Activated CD8-positive, alpha-beta T cell treated with anti-CD3 and anti-CD28 coated beads for 36 hours (primary cell): ENCODE measurements around the gene PLEKHA6. TPM values are rescaled to one million over a fixed set of nuclear protein-coding genes. Genes with fewer than 3 reads are reported as not detected.

ENCODE experiments used
- ATAC-seq: fragments of 200-7000 bp; cut with Tn5 transposase; one replicate; pipeline ENCODE4 v1.10.0; 2021; ENCODE audit warnings: mild to moderate bottlenecking, moderate library complexity
- CTCF ChIA-PET: fragments of 350-600 bp; sonication (Branson Sonifier 250); formaldehyde crosslinking; loops from one replicate; lab custom pipeline; 2021; ENCODE audit warnings: antibody characterized with exemption; lab: Charles Lee
- POLR2A ChIA-PET: fragments of 350-600 bp; sonication (Branson Sonifier 250); formaldehyde crosslinking; loops from one replicate; lab custom pipeline; 2021; ENCODE audit warnings: antibody characterized with exemption; lab: Charles Lee
- DNase-seq: peaks from one replicate; pipeline ENCODE4 v3.0.0-alpha.2; 2020
- H3K27ac Mint-ChIP-seq: one replicate; pipeline ENCODE4 v1.8.0; 2021; ENCODE audit warnings: mild to moderate bottlenecking, mixed read lengths
- H3K27me3 Mint-ChIP-seq: one replicate; pipeline ENCODE4 v1.8.0; 2021; ENCODE audit warnings: mixed read lengths
- H3K36me3 Mint-ChIP-seq: one replicate; pipeline ENCODE4 v1.8.0; 2021; ENCODE audit warnings: low read depth, mixed read lengths
- H3K4me1 Mint-ChIP-seq: one replicate; pipeline ENCODE4 v1.8.0; 2021; ENCODE audit warnings: low read depth, mixed read lengths
- H3K4me3 Mint-ChIP-seq: one replicate; pipeline ENCODE4 v1.8.0; 2021; ENCODE audit warnings: mild to moderate bottlenecking, moderate library complexity, mixed read lengths
- H3K9me3 Mint-ChIP-seq: one replicate; pipeline ENCODE4 v1.8.0; 2021; ENCODE audit warnings: mixed read lengths
- intact Hi-C: fragments of 100-400 bp; cut with micrococcal nuclease; formaldehyde crosslinking; loops from one replicate; pipeline ENCODE4 v1.10.0; 2022
- total RNA-seq, 2 experiments: library from RNA; stranded (reverse); gene quantifications; one replicate each; pipeline ENCODE4 v1.2.3, GENCODE V29; 2021
- TF ChIP-seq, protein P1 (sequence below): fragments of 200-600 bp; IDR thresholded peaks from one replicate; pipeline ENCODE4 v1.8.0; 2022; ENCODE audit warnings: antibody characterized with exemption, mild to moderate bottlenecking

The PLEKHA6 gene
- total RNA-seq, 2 experiments from 2014 or later = 3.0 to 3.7 TPM

DNA sequence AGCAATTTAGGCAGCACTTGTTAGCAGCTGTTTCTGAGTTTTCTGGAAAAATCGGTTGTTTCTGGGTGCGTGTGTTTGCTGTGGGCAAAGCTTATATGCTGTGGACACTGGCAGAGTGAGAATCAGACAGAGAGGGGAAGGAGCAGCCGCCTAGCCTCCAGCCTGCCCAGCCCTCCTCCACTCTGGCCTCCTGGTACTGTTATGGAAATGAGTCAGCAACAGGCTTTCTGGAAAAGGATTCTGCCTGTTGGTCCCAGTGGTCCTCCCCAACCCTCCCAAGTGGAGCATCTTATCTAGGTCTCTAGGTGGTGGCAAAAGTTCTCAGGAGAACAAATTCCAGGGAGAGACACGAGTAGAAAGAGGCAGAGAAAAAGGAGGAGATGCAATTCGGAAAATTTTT lies 103.8 kb downstream of the PLEKHA6 start:
- CTCF ChIA-PET = interaction anchor here (1.7 to 12.4 kb wide), 2 partner anchors 72 to 105 kb away, joined by 3 to 142 read pairs; partner anchors contain the start of gene PLEKHA6
- Mint-ChIP-seq H3K4me1 (no peaks in the 10 kb centered on the region), H3K9me3 (no peaks in the 10 kb centered on the region), H3K36me3 (no peaks in the 10 kb centered on the region), H3K27ac (no peak overlapping the region), H3K4me3 (no peak overlapping the region), H3K27me3 (no peaks in the 10 kb centered on the region)
- intact Hi-C loops = no loop called here
- TF ChIP-seq, protein P1, sequence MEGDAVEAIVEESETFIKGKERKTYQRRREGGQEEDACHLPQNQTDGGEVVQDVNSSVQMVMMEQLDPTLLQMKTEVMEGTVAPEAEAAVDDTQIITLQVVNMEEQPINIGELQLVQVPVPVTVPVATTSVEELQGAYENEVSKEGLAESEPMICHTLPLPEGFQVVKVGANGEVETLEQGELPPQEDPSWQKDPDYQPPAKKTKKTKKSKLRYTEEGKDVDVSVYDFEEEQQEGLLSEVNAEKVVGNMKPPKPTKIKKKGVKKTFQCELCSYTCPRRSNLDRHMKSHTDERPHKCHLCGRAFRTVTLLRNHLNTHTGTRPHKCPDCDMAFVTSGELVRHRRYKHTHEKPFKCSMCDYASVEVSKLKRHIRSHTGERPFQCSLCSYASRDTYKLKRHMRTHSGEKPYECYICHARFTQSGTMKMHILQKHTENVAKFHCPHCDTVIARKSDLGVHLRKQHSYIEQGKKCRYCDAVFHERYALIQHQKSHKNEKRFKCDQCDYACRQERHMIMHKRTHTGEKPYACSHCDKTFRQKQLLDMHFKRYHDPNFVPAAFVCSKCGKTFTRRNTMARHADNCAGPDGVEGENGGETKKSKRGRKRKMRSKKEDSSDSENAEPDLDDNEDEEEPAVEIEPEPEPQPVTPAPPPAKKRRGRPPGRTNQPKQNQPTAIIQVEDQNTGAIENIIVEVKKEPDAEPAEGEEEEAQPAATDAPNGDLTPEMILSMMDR = no peak
- DNase-seq (no peak), ATAC-seq (no peak)
- POLR2A ChIA-PET = no interaction called here

DNA sequence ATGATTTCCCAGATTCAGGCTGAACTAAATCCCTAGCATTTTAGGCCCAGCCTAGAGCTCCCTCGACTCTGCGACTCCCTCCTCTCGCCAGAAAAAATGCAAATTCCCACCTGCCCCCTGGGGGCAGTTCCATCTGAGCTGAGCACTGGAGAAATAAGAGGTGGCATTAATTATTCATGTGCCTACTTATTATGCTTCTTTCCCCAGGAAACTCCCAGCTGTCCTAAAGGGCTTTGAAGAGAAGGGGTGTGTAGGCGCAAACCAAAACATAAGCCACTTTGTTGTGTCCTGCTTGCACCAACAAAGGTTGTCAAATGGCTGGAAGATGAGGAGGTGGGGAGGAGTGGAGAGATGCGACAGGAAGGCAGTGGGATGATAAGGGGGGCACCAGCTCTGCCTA lies 104.5 kb downstream of the PLEKHA6 start:
- no peak overlapping the region for H3K27ac Mint-ChIP-seq
- TF ChIP-seq, protein P1 = no peak
- ATAC-seq = no peak
- POLR2A ChIA-PET = no interaction called here
- H3K9me3 Mint-ChIP-seq = no peaks in the 10 kb centered on the region
- CTCF ChIA-PET = interaction anchor here (1.3 to 12.4 kb wide), 7 partner anchors 9 to 106 kb away, joined by 3 to 142 read pairs (median 5); partner anchors contain the start of gene PLEKHA6
- no peaks in the 10 kb centered on the region for H3K4me1 Mint-ChIP-seq
- no peak overlapping the region for H3K4me3 Mint-ChIP-seq
- no peaks in the 10 kb centered on the region for H3K36me3 Mint-ChIP-seq
- no peak for DNase-seq
- intact Hi-C loops = no loop called here
- no peaks in the 10 kb centered on the region for H3K27me3 Mint-ChIP-seq

DNA sequence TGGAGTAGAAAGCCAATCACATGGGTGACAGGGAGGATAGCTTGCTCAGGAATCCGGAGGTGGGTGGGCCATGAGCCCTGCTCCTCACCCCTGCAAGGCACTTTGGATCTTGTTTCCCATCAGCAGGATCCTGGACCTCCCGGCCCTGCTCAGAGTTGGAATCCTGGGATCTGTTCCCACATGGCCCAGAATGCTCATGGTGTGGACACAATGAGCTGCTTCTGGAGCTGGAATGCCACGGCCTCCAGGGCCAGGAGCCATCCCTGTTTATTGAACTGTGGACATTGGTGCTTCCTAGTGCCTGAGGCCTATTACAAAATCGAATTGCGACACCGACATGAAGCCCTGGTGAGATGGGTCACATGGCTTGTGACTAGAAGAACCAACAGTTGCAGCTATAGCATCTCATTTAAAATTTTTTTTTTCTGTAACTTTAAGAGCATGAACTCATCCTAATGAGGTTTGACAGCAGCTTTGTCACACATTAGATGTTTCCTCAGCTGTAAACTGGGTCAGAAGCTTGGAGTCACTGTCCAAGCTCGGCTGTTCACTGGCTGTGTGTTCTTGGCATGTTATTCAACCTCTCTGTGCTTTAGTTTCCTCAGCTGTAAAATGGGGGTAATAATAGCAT lies 105.6 kb downstream of the PLEKHA6 start:
- intact Hi-C loops = loop anchor here (5.0 kb wide), 1 partner anchor 108 kb away; no protein-coding TSS in a partner anchor
- ATAC-seq (no peak), DNase-seq (no peak)
- Mint-ChIP-seq H3K4me3 (no peak overlapping the region), H3K27ac (no peak overlapping the region), H3K27me3 (no peaks in the 10 kb centered on the region), H3K4me1 (no peaks in the 10 kb centered on the region), H3K9me3 (no peaks in the 10 kb centered on the region), H3K36me3 (no peaks in the 10 kb centered on the region)
- ChIA-PET CTCF (interaction anchor here (1.3 to 12.4 kb wide), 7 partner anchors 8 to 107 kb away, joined by 3 to 142 read pairs (median 5); partner anchors contain the start of gene PLEKHA6), POLR2A (interaction anchor here (0.9 kb wide), 1 partner anchor 11 kb away, joined by 3 read pairs; no protein-coding TSS in a partner anchor)
- TF ChIP-seq, protein P1 = no peak

DNA sequence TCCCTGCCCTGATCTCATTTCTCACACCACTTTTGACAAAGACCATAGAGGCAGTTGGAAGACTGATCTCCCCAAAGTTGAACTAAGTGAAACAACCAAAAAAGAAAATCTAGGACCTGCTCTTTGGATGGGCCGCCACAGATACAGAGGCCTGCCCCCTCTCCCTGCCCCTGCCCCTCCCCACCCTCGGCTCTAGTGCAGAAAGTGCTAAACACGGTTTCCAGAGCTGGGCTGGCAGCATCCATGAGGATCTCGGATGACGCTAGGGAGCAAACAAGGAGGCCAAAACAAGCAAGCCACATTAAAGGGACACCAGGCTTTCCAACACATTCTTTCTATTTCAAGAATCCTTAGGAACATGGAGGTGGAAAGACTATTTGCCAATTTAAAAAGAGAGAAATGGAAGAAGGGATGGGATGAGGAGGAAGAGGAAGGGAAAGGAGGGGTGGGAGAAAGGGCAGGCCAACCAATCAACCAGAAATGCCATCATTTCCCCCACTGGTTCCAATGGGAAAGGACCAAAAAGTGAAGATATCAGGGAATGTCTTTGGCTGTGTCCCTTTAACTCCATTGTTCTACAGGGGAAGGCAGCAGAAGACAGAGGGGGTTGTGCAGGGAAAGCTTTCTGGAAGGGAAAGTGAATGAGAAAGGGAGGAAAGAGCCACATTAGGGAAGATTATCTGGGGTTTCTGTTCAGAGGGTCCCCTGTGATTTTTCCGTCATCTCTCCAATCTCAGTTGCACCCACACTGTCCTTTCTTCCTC lies 107.6 kb downstream of the PLEKHA6 start:
- intact Hi-C loops = loop anchor here (5.0 kb wide), 1 partner anchor 110 kb away; no protein-coding TSS in a partner anchor
- TF ChIP-seq, protein P1 = no peak
- no peaks in the 10 kb centered on the region for H3K9me3 Mint-ChIP-seq
- H3K36me3 Mint-ChIP-seq = no peaks in the 10 kb centered on the region
- H3K27ac Mint-ChIP-seq = no peak overlapping the region
- no peak overlapping the region for H3K4me3 Mint-ChIP-seq
- no peaks in the 10 kb centered on the region for H3K27me3 Mint-ChIP-seq
- POLR2A ChIA-PET = no interaction called here
- DNase-seq = no peak
- no peaks in the 10 kb centered on the region for H3K4me1 Mint-ChIP-seq
- CTCF ChIA-PET = interaction anchor here (12.4 kb wide), 1 partner anchor 109 kb away, joined by 142 read pairs; the partner anchor contains the start of gene PLEKHA6
- no peak for ATAC-seq
